Bronchial epithelial cell (primary cell): Measurements from ENCODE around the gene ZNF148. TPM values are rescaled to one million over a fixed set of nuclear protein-coding genes. Genes with fewer than 3 reads are reported as not detected.

ENCODE experiments used
- DNase-seq: peaks from one replicate; pipeline ENCODE4 v3.0.0-alpha.2; 2010; ENCODE audit warnings: low read depth
- FAIRE-seq: peaks from 2 replicates; lab custom pipeline; 2011; peaks lifted over from hg19 to GRCh38; lab: Jason Lieb, UNC
- H3K27me3 ChIP-seq: 2 replicates; pipeline ENCODE4 v1.5.1; 2011; ENCODE audit warnings: low read length; ENCODE audit not compliant: control insufficient read depth, insufficient read depth
- H3K36me3 ChIP-seq: 2 replicates; pipeline ENCODE4 v1.5.1; 2011; ENCODE audit warnings: low read length; ENCODE audit not compliant: control insufficient read depth, insufficient read depth
- H3K4me3 ChIP-seq: 2 replicates; pipeline ENCODE4 v1.5.1; 2011; ENCODE audit warnings: mild to moderate bottlenecking, low read depth, low read length, control low read depth
- total RNA-seq: library from RNA; depleted of rRNA; stranded (reverse); fragments of >200 nt; gene quantifications from 2 replicates; pipeline ENCODE4 v1.2.1, GENCODE V29; 2014
- TF ChIP-seq, protein P1 (sequence below): IDR thresholded peaks from 2 replicates; pipeline ENCODE4 v1.5.1; 2011; ENCODE audit warnings: mild to moderate bottlenecking, moderate library complexity, low read length, control low read depth, inconsistent platforms; ENCODE audit not compliant: insufficient read depth, severe bottlenecking

Gene ZNF148
- total RNA-seq, 1 donor from 2014 or later, result 26.1 TPM

DNA sequence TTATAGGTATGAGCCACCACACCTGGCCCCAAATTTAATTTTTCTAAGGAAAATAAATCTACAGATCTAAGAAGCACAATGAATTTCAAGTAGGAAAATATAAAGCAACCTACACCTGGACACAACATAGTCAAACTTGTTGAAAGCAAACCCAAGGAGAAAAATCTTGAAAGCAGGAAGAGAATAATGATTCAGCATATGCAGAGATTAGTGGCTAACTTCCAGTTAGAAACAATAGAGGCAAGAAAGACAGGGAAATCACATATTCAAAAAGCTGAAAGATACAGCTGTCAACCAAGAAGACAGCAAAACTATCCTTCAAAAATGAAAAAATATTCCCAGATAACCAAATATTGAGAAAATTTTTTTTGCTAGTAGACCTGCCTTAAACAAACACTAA is 49.4 kb downstream of the ZNF148 start:
- TF ChIP-seq, protein P1, sequence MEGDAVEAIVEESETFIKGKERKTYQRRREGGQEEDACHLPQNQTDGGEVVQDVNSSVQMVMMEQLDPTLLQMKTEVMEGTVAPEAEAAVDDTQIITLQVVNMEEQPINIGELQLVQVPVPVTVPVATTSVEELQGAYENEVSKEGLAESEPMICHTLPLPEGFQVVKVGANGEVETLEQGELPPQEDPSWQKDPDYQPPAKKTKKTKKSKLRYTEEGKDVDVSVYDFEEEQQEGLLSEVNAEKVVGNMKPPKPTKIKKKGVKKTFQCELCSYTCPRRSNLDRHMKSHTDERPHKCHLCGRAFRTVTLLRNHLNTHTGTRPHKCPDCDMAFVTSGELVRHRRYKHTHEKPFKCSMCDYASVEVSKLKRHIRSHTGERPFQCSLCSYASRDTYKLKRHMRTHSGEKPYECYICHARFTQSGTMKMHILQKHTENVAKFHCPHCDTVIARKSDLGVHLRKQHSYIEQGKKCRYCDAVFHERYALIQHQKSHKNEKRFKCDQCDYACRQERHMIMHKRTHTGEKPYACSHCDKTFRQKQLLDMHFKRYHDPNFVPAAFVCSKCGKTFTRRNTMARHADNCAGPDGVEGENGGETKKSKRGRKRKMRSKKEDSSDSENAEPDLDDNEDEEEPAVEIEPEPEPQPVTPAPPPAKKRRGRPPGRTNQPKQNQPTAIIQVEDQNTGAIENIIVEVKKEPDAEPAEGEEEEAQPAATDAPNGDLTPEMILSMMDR, result no peak
- FAIRE-seq (no peak), DNase-seq (no peak)
- Histone ChIP-seq H3K27me3 (no peaks in the 10 kb centered on the region), H3K36me3 (peaks cover 2% of the 10 kb centered on the region), H3K4me3 (no peak overlapping the region)

- no peak for FAIRE-seq
- DNase-seq, result no peak
- no peaks in the 10 kb centered on the region for H3K36me3 ChIP-seq
- TF ChIP-seq, protein P1, result no peak
- no peak overlapping the region for H3K4me3 ChIP-seq
- H3K27me3 ChIP-seq, result no peaks in the 10 kb centered on the region
Measured at GRCh38 chr3:125324341-125324740, 50.8 kb downstream of the ZNF148 start.

DNA sequence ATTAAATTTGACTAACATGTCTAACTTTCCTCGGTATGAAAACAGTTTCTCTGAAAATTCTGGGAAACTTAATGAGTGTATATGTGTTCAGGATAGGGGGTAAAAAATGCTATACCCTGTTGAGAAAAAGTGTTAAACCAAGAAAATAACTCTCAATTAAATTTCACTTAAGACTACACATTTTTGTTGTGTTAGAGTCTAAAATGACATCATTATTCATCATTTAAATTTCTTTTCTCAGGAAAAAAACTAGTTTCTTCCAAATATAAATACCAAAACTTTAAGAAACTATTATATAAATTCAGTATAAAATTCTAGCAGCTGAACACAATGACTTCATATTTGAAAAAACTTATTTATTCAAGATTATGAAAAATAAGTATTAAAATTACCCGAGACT is 52.2 kb downstream of the ZNF148 start:
- DNase-seq (no peak), FAIRE-seq (no peak)
- no peaks in the 10 kb centered on the region for H3K27me3 ChIP-seq
- no peak overlapping the region for H3K4me3 ChIP-seq
- H3K36me3 ChIP-seq, result no peaks in the 10 kb centered on the region
- TF ChIP-seq, protein P1, result no peak

GRCh38 chr3:125322166-125322565 is 53.0 kb downstream of the ZNF148 start:
- FAIRE-seq (no peak), DNase-seq (no peak)
- no peak overlapping the region for H3K4me3 ChIP-seq

DNA sequence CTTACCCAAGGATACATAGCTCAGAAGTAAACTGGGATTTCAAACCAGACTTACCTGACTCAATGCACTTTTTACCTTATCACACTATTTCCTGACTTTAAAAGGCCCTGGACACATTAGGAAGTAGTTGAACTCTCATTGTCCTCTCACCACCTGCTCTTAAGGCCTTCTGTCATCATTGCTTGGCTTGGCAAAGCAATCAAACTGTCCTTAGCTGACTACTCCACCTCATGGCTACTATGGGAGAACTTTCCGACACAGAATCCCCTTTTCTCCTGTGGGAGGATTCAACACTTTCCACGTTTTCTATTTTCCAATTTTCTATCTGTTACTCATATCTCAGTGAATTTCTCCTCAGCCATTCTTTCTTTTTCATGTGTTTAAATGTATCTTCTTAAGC is 55.4 kb downstream of the ZNF148 start:
- DNase-seq, result no peak
- Histone ChIP-seq H3K27me3 (no peaks in the 10 kb centered on the region), H3K36me3 (no peaks in the 10 kb centered on the region), H3K4me3 (no peak overlapping the region)
- FAIRE-seq, result no peak
- TF ChIP-seq, protein P1, result no peak

More at GRCh38 chr3:125322166-125322565, 53.0 kb downstream of the ZNF148 start:
- no peaks in the 10 kb centered on the region for H3K27me3 ChIP-seq
- H3K36me3 ChIP-seq, result no peaks in the 10 kb centered on the region
- TF ChIP-seq, protein P1, result no peak

DNA sequence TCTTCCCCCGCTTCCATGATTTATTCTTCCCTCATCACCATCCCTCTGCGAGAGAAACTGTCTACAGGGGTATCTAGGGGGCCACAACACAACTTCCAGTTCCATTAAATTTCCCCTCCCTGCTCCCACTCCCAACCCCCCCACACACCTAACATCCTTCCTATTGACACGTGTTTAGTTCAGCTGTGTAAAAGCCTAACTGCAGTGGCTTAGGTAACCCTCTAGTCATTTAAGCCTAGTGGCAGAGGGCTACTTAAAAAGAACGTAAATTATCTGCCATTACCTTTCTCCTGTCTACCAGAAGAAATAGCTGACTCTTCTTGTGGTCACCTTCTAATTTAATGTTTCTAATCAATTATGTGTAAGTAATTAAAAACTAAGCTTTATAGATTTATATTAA is 56.3 kb downstream of the ZNF148 start:
- H3K36me3 ChIP-seq, result no peaks in the 10 kb centered on the region
- no peak for FAIRE-seq
- TF ChIP-seq, protein P1, result no peak
- H3K27me3 ChIP-seq, result no peaks in the 10 kb centered on the region
- H3K4me3 ChIP-seq, result no peak overlapping the region
- DNase-seq, result no peak
